ENCODE data around the gene RMC1.
"Not testable (repeated sequence)": the region's sequence is repeated elsewhere in the genome, so short reads cannot be mapped to it uniquely, and the experiment has no call there.

Gene RMC1

GRCh38 chr18:23567671-23568070 lies 64.4 kb downstream of the RMC1 start:
- DNase-seq = no peak

- peak in 1 of 2 donors; percentile 43 for DNase-seq
These were observed 65.2 kb downstream of the RMC1 start for GRCh38 chr18:23568281-23569138.

GRCh38 chr18:23569299-23570063 lies 66.2 kb downstream of the RMC1 start:
- no peak for DNase-seq

- DNase-seq = no peak
These were observed 67.7 kb downstream of the RMC1 start for GRCh38 chr18:23570912-23571504.

GRCh38 chr18:23572012-23572411 lies 68.7 kb downstream of the RMC1 start:
- no peak for DNase-seq

GRCh38 chr18:23572570-23572969 lies 69.3 kb downstream of the RMC1 start:
- DNase-seq = no peak

- no peak for DNase-seq
These were observed 69.7 kb downstream of the RMC1 start for GRCh38 chr18:23573020-23573419.

GRCh38 chr18:23573626-23574431 lies 70.5 kb downstream of the RMC1 start:
- peak; percentile 71 to 89 for DNase-seq

GRCh38 chr18:23574611-23575308 lies 71.4 kb downstream of the RMC1 start:
- peak in 1 of 2 donors; percentile 17 for DNase-seq

GRCh38 chr18:23575309-23575651 lies 72.0 kb downstream of the RMC1 start:
- no peak for DNase-seq

GRCh38 chr18:23577521-23577920 lies 74.2 kb downstream of the RMC1 start:
- not testable (repeated sequence) for DNase-seq

GRCh38 chr18:23578067-23578701 lies 74.9 kb downstream of the RMC1 start:
- no peak for DNase-seq

- DNase-seq = peak; percentile 86 to 92
These were observed 75.8 kb downstream of the RMC1 start for GRCh38 chr18:23578891-23579653.

GRCh38 chr18:23580677-23581367 lies 77.5 kb downstream of the RMC1 start:
- no peak for DNase-seq
